NCI-H460 (cell line): ENCODE results near the gene STARD3. TPM values are rescaled to one million over a fixed set of nuclear protein-coding genes. Genes with fewer than 3 reads are reported as not detected.
"Not testable (repeated sequence)": the region's sequence is repeated elsewhere in the genome, so short reads cannot be mapped to it uniquely, and the experiment has no call there.

Experiments
- DNase-seq: peaks from one replicate; pipeline ENCODE4 v3.0.0-alpha.2; 2016; ENCODE audit warnings: low read depth; ENCODE audit errors: extremely low read depth
- total RNA-seq: library from RNA; depleted of rRNA; stranded (reverse); fragments of >200 nt; shearing (Covaris generic); gene quantifications from 2 replicates; pipeline ENCODE4 v1.2.3, GENCODE V29; 2014

The STARD3 gene
- total RNA-seq, 1 experiment from 2014 or later = 33.2 TPM

DNA sequence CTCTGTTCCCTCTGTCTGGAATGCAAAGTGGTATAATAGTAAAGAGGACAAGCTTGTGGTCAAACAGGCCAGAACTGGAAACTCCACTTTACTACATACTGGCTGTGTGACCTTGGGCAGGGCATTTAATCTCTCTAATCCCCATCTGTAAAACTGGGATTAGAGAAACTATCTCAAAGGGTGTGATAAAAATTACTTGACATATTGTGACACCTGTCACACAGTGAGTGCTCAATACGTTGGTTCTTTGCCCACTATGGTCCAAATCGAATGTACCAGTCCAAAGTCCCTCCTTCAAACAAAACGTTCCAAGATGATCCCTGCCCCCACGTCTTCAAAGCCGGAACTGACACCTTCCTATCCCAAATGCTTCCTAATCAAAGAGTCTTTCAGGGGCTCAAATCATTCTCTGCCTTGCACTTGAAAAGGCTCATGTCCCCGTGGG is 50.2 kb downstream of the STARD3 start:
- DNase-seq = no peak

DNA sequence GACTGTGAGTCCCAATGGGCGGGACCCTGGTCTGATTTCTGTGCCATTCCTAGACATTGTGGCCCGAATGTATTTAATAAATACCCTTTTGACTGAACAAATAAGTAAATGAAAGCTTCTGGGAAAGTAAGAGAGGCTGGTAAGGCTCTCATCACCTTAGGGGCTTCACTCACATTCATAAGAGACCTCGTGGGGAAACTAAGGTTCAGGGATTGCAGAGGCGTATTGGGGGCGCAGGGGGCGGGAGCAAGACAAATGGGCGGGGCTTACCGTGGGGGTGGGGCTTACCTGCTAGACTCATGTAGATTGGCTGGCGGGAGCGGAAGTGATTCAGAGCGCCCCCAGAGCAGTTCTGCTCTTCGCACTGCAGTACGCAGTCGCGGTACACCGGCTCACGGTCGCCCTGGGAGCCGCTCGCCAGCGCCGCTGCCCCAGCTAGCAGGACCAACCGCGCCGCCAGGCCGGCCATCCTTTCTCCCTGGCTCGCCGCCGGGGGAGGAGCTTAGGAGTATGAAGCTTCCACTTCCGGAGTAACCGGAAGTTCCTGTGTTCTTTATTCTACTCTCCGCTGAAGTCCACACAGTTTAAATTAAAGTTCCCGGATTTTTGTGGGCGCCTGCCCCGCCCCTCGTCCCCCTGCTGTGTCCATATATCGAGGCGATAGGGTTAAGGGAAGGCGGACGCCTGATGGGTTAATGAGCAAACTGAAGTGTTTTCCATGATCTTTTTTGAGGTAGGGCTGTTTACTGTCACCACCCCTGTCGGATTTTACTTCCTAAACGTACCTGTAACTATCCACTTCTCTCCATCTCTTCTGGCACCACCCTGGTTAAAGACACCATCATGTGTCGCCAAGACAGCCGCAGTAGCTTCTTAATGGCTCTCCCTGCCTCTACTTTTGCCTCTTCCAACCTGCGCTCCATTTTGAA is 50.9 kb downstream of the STARD3 start, which contains the start of gene PGAP3:
Gene PGAP3 (minus strand): TSS at position 512 of the 929 bp plus-strand sequence. CDS start 43 bp downstream, at position 469.
- DNase-seq = peak; percentile 89

DNA sequence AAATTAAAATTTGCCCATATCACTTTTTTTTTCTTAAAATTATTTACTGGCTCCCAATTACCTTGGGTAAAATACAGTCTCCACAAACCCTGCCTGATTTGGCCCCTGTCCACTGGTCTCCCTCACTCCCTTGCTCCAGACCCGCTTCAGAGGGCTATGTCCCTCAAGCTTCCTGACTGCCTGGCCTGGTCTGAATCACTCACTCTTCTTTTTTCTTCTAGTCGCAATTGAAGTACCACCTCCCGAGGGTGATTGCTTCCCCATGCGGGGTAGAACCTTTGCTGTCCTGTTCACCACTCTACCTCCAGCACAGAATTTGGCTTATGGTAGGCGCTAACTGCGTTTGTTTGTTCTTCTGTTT is 51.5 kb downstream of the STARD3 start:
- DNase-seq = no peak

DNA sequence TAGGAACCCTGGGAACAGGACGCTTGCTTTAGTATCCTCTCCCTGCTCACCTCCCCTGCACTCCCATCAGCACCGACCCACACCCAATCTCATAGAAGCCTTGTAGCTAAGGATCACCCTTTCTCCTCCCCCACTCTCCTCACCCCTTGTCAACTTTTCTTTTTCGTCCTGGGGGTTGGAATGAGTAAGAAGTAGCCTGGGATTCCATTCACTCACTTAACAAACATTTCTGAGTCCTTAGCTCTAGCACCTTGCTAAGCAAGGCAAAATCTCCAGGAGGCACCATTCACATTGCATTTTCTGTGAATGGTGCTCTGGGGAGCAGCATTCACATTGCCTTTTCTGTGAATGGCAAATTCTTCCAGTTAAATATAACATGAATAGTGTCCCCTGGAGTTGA is 52.0 kb downstream of the STARD3 start:
- no peak for DNase-seq

DNA sequence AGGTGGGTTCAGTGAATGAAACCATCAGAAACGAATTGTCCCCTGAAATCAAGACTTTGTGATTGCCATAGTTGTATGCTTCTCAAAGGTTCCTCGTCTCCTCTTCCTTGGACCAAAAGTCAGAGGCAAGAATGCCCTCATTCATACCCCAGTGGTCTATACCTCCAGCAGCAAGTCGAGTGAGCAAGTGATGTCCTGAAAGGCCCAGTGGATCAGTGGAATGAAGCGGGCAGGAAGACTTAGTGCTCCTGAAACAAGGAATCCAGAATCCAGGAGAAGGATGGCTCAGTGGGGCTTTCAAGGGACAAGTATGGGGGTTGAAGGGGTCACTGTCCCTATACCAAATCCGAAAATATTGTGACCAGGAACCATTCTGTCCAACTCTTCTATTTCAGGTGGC is 57.6 kb downstream of the STARD3 start:
- no peak for DNase-seq

DNA sequence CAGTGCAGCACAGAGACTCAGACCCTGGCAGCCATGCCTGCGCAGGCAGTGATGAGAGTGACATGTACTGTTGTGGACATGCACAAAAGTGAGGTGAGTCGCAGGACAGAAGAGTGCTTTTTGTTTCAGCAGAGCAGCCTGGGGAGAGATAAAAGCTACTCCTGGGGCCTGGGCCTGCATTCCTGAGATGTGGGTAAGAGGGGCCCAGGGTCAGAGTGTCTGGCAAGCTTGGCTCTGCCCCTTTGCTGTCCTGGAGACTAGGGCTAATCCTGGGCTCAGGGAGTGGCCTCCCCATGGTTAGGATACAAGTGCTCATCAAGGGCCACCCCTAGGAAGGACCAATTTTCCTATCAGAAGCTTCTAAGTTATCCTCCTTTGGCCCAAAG is 58.1 kb downstream of the STARD3 start:
- no peak for DNase-seq

DNA sequence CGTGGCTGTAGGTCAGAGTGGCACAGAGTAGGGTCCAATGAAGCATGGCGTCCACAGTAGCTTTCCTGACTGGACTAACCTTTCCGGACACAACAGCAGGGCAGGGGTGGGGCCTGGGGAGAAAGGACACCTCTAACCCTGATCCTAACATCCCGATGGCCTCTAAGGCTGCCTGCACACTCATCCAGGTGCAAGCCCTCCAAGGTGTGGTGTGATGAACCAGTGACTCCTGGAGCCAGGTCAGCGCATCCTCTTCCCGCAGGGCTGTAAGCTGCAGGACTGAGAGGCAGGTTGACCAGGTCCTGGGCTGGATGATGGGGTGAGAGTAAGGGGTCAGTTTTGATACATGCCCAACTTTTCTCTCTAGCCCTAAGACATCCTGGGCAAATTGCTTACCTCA is 59.8 kb downstream of the STARD3 start:
- DNase-seq = no peak

DNA sequence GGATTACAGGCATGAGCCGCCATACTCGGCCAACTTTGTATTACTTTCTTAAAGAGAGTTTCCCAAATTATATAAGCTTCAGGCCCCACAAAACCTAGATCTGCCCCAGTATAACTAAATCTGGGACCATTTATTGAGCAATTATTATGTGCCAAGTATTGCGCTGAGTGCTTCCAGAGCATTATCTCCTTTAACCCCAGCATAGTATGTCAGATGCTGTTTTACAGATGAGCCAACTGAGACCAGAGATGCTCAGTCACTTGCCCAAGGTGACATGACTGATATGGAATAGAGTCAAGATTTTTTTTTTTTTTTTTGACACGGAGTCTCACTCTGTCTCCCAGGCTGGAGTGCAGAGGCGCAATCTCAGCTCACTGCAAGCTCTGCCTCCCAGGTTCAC is 61.0 kb downstream of the STARD3 start:
- no peak for DNase-seq

DNA sequence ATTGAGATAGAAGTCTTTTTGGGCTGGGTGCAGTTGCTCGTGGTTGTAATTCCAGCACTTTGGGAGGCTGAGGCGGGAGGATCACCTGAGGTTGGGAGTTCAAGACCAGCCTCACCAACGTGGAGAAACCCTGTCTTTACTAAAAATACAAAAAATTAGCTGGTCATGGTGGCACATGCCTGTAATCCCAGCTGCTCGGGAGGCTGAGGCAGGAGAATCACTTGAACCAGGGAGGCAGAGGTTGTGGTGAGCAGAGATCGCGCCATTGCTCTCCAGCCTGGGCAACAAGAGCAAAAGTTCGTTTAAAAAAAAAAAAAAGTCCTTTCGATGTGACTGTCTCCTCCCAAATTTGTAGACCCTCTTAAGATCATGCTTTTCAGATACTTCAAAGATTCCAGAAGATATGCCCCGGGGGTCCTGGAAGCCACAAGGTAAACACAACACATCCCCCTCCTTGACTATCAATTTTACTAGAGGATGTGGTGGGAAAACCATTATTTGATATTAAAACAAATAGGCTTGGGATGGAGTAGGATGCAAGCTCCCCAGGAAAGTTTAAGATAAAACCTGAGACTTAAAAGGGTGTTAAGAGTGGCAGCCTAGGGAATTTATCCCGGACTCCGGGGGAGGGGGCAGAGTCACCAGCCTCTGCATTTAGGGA is 62.3 kb downstream of the STARD3 start:
- not testable (repeated sequence) for DNase-seq

DNA sequence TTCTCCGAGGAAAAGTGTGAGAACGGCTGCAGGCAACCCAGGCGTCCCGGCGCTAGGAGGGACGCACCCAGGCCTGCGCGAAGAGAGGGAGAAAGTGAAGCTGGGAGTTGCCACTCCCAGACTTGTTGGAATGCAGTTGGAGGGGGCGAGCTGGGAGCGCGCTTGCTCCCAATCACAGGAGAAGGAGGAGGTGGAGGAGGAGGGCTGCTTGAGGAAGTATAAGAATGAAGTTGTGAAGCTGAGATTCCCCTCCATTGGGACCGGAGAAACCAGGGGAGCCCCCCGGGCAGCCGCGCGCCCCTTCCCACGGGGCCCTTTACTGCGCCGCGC is 62.8 kb downstream of the STARD3 start, which contains the start of gene ERBB2:
Gene ERBB2 (plus strand): TSS at position 247 of the 330 bp plus-strand sequence. CDS start 175 bp downstream, outside the sequence.
- peak; percentile 59 for DNase-seq

DNA sequence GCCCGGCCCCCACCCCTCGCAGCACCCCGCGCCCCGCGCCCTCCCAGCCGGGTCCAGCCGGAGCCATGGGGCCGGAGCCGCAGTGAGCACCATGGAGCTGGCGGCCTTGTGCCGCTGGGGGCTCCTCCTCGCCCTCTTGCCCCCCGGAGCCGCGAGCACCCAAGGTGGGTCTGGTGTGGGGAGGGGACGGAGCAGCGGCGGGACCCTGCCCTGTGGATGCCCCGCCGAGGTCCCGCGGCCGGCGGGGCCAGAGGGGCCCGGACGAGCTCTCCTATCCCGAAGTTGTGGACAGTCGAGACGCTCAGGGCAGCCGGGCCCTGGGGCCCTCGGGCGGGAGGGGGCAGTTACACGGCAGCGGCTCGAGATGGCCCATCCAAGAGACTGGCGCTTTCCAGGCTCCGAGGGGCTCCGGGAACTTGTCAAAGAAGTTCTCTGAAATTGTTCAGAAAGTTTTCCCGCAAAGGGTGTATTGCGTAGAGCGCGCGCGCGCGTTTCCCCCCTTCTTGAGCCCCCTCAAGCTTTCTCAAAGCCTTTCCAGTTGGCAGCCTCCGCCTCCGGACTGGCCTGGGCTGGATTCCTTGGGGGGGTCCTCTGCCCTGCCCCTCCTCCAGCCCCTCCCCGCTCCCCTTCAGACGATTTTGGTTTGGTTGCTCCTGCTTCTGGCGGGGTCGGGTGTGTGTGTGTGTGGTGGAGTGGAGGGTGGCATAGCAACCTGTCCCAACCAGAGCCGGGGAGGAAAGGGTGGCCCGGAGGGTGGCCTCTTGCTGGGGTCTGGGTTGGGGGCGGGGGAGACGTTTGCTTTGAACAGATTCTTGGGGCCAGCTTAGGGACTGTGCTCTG is 63.4 kb downstream of the STARD3 start:
- DNase-seq = no peak

DNA sequence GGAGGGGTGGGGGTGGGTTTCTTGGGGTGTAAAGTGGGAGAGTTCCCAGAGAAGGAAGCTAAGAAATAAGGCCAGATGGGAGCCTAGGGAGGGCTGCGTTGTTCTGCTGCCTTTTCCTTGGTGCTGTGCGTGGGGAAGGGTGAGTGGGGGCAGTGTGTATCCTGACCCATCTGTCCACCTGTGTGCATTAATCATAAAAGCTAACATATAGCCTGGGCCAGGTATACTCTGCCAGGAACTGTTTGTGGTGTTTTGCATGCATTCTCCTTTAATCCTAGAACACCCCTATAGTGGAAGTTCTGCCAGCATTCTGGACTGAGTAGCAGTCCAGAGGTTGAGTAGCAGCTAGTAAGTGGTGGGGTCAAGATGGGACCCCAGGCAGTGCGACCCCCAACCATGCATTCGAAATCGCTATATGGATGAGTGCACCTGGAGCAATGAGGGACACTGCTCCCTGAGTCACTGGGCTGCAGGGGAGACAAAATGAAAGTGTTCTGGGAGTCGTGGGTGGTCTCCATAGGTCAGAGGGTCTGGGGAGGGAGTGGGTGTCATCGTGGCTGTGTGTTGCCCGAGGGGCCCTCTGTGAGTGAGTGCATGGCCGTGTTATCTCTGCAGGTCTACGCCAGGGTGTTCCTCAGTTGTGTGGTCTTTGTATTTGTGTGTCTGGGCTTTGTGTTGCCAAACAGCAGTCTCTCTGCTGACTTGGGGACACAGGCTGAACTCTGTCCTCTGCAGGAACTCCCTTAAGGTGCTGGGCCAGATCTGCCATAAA is 64.3 kb downstream of the STARD3 start:
- no peak for DNase-seq

DNA sequence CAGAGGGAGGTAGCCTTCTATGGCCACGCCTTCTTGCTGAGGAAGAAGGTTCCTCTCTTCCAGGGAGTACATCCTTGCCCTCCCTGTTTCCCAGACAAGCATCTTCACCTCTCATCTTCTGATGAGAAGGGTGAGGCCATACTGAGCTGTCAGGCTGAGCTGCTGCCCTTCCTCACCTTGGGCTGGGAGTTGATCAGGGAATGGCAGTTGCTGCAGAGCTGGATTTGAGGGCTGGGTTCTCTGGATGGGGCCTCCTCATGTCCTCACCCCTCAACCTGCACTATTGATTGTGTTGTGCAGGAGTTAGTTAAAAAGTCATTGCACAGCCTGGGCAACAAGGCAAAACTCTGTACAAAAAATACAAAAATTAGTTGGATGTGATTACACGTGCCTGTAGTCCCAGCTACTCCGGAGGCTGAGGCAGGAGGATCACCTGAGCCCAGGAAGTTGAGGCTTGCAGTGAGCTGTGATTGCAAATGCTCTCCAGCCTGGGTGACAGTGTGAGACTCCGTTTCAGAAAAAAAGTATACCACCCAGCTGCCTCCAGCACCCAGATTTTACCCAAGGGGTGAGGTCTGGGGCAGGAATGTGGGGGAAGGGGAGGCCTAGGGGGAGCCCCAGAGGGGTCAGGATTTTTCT is 65.0 kb downstream of the STARD3 start:
- no peak for DNase-seq

DNA sequence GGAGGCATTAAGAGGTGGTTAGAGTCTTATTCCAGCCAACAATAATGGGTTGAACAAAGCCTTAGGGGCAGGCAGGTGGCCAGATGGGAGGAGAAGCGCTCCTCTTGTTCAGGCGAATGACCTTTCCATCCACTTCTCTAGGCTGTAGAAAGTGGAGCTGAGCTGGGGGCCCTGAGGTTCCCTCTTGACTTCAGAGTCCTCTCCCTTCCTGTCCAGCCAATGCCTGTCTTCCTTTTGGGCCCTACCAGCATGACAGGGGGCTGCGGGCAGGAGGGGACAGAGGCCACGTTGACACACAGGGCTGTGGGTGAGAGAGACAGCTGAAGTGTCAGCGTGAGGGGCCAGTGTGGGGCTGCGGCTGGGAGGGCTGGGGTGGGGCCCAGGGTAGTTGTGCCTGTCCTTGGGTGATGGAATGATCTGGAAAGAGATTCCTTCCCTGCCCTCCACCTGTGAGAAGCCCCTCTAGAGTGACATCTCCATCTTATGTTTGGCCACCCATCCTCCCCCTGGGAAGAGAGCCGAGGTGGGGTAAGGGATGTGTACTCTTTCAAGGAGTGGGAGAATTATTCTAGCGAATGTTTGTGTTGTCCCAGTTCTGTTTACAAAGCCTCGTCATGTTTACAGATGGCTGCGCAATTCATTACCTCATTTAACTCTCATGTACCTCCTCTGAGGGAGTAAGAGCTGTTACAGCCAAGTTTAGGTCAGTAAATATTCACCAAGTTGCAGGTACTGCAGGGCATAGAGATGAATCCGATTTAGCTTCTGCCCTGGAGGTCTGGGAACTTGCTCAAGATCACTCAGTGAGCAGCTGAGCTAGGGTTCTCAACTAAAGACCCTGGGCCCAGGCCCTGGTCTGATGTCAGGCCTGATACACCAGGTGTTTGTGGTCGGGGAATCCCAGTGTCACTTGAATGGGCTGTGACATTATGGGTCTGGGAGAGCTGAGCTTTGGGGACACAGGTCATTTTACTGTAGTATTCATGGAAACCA is 66.3 kb downstream of the STARD3 start:
- peak; percentile 22 for DNase-seq

DNA sequence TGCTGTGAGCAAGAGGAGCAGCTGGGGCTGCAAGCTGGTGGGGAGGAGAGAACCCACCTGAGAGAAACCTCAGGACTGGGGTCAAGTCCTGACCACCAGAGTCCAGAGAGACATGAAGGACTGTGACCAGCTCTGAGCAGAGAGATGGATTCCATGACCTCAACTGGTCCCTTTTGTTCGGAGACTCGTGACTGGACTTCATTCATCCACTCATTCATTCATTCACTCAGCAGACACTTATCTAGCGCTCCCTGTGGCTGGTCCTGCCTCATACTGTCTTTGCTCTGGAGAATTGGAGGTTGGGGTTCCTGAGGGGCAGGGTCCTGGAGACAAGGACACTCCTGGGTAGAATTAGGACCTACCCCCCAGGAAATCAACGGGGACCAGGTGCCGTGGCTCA is 67.0 kb downstream of the STARD3 start:
- no peak for DNase-seq

DNA sequence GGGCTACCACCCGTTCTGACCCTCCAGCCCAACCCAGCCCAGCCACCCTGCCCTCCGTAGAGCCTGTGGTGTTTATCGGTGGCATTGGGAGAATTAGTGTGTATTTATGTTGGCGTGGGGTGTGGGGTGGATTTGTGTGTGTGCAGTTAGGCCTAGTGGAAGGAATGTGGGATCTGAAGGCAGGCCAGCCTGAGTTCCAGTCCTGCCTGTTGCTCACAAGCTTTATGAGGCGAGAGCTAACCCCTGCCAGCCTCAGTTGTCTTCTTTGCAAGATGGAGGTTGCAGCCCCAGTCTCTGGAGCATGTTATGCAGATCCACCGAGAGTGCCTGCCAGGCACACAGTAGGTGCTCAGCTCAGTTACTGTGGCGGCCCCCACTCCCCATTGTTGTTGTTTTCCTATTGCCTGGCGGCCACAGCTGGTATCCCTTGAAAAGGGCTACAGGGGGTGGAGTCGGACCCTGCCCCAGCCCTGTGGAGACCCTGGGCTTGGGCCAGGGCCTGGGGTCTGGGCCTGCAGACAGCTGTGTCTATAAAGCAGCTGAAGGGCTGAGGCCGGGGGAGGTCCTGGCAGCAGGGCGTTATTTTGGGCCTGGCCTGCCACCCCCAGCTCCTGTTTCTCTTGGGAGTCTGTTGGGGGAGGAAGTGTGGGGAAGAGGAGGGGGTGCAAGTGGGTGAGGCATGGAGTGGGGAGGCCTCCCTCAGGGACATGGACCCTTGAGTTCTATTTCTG is 68.0 kb downstream of the STARD3 start:
- DNase-seq = no peak

DNA sequence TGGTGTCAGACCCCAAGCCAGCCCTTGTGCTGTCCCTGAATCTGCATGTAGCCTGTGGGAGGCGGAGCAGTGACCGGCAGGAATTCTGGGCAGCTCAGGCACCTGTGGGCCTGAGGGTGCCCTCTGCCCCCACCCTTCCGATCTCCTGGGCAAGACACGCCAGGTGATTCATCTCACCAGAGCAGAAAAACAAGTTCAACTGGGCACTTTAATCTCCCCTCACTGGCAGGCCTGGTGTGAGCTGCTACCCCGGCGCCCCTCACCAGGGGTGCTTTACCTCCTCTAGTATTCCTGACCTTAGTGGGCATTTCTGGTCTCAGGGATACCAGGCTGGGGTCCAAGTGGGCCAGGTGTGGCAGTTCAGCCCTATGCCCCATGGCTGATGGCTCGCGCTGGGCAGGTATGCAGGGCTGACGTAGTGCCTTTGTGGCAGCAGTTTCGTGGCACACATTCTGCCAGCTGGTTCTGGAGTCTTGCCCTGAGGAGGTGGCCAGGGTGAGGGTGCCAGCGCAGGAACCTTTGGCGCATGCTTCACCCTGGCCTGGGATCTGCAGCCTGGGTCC is 68.9 kb downstream of the STARD3 start:
- no peak for DNase-seq

DNA sequence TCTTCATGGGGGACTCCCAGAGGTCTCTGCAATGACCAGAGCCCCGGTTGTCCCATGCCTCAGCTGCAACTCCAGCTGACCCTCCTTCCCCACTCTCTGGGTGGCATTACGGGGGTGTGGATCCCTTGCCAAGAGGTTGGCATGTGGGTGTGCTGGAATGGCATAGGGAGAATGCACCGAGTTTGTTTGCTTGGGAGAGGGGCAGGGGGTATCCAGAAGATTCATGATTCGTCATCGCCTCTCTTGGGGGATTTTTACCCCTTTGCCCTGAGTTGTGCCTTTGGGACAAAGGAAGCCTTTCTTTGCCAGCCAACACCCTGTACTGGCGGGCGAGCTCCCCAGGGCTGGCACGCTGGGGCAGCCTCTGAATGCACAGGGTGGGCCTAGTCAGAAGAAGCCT is 69.4 kb downstream of the STARD3 start:
- no peak for DNase-seq
